Measurements from ENCODE around the gene LRPPRC. TPM values are rescaled to one million over a fixed set of nuclear protein-coding genes. Genes with fewer than 3 reads are reported as not detected.

Gene LRPPRC
- total and polyA plus RNA-seq, 2 experiments from 2014 or later = 27.7 to 38.0 TPM

- Histone ChIP-seq H3K27me3 (replicated peaks; ENCODE audit: insufficient read depth) (no peaks in the 10 kb centered on the region), H3F3A (ENCODE audit: insufficient read depth) (peaks cover 10% of the 10 kb centered on the region; the same call in 1 of the 2 replicates), H3K9me3 (ENCODE audit: low read depth) (no peaks in the 10 kb centered on the region), H4K20me1 (ENCODE audit: insufficient read depth) (no peaks in the 10 kb centered on the region), H3K4me1 (ENCODE audit: insufficient read depth) (no peaks in the 10 kb centered on the region), H3K36me3 (ENCODE audit: low read depth) (peaks cover 26% of the 10 kb centered on the region; the same call in 1 of the 2 replicates), H3K9ac (no peak overlapping the region), H2AFZ (no peak overlapping the region), H3K9me2 (ENCODE audit: insufficient read depth) (no peaks in the 10 kb centered on the region), H3K27ac (no peak overlapping the region), H3K79me2 (ENCODE audit: insufficient read depth) (no peaks in the 10 kb centered on the region), H3K4me3 (no peak overlapping the region), H3K4me2 (ENCODE audit: unreplicated experiment) (no peak overlapping the region)
- DNase-seq = no peak
- WGBS, 2 experiments (ENCODE audit: low coverage in 1 of 2, low lambda C conversion rate in 2 of 2, missing lambda C conversion rate in 2 of 2) = 91 to 95% methylated on average over 7 of the region's 7 CpGs
- no peak for TF ChIP-seq EZH2phosphoT487 (IDR thresholded peaks at IDR 0.05; ENCODE audit: insufficient read depth, low read depth)
- TF ChIP-seq EZH2 (IDR thresholded peaks at IDR 0.05; ENCODE audit: insufficient read depth, poor library complexity, severe bottlenecking) = no peak
- in situ Hi-C loops (cut with MboI) = no loop called here
Observed at GRCh38 chr2:43885132-43885632, 110.6 kb downstream of the LRPPRC start.

GRCh38 chr2:43884689-43885088, 111.1 kb downstream of the LRPPRC start:
- H3K9me3 ChIP-seq (ENCODE audit: low read depth) = no peaks in the 10 kb centered on the region
- H3K36me3 ChIP-seq (ENCODE audit: low read depth) = peaks cover 21% of the 10 kb centered on the region; the same call in 1 of the 2 replicates
- DNase-seq = no peak
- H3F3A ChIP-seq (ENCODE audit: insufficient read depth) = peaks cover 10% of the 10 kb centered on the region; the same call in 1 of the 2 replicates
- H4K20me1 ChIP-seq (ENCODE audit: insufficient read depth) = no peaks in the 10 kb centered on the region
- H3K9ac ChIP-seq = no peak overlapping the region
- no peak overlapping the region for H3K27ac ChIP-seq
- no peak overlapping the region for H2AFZ ChIP-seq
- in situ Hi-C loops (cut with MboI) = no loop called here
- TF ChIP-seq EZH2 (IDR thresholded peaks at IDR 0.05; ENCODE audit: insufficient read depth, poor library complexity, severe bottlenecking) (no peak), EZH2phosphoT487 (IDR thresholded peaks at IDR 0.05; ENCODE audit: insufficient read depth, low read depth) (no peak)
- H3K79me2 ChIP-seq (ENCODE audit: insufficient read depth) = no peaks in the 10 kb centered on the region
- no peaks in the 10 kb centered on the region for H3K27me3 ChIP-seq (replicated peaks; ENCODE audit: insufficient read depth)
- H3K4me3 ChIP-seq = no peak overlapping the region
- H3K4me2 ChIP-seq (ENCODE audit: unreplicated experiment) = no peak overlapping the region
- H3K4me1 ChIP-seq (ENCODE audit: insufficient read depth) = no peaks in the 10 kb centered on the region
- WGBS, 2 experiments (ENCODE audit: low coverage in 1 of 2, low lambda C conversion rate in 2 of 2, missing lambda C conversion rate in 2 of 2) = 97 to 98% methylated on average over 5 of the region's 5 CpGs
- no peaks in the 10 kb centered on the region for H3K9me2 ChIP-seq (ENCODE audit: insufficient read depth)

- in situ Hi-C loops (cut with MboI) = no loop called here
- H3K4me2 ChIP-seq (ENCODE audit: unreplicated experiment) = no peak overlapping the region
- whole genome bisulfite sequencing, 2 experiments (ENCODE audit: low coverage in 1 of 2, low lambda C conversion rate in 2 of 2, missing lambda C conversion rate in 2 of 2) = 88 to 91% methylated on average over 4 of the region's 4 CpGs
Observed at GRCh38 chr2:43882312-43882711, 113.5 kb downstream of the LRPPRC start.

GRCh38 chr2:43880952-43881351, 114.8 kb downstream of the LRPPRC start:
- no peak for DNase-seq
- Histone ChIP-seq H2AFZ (no peak overlapping the region), H3K4me2 (ENCODE audit: unreplicated experiment) (no peak overlapping the region), H3F3A (ENCODE audit: insufficient read depth) (peaks cover 10% of the 10 kb centered on the region; the same call in 1 of the 2 replicates), H3K36me3 (ENCODE audit: low read depth) (no peaks in the 10 kb centered on the region), H3K4me1 (ENCODE audit: insufficient read depth) (no peaks in the 10 kb centered on the region), H3K9me3 (ENCODE audit: low read depth) (no peaks in the 10 kb centered on the region), H3K27me3 (replicated peaks; ENCODE audit: insufficient read depth) (no peaks in the 10 kb centered on the region), H3K9ac (no peak overlapping the region), H3K4me3 (no peak overlapping the region), H3K9me2 (ENCODE audit: insufficient read depth) (no peaks in the 10 kb centered on the region), H4K20me1 (ENCODE audit: insufficient read depth) (no peaks in the 10 kb centered on the region), H3K79me2 (ENCODE audit: insufficient read depth) (no peaks in the 10 kb centered on the region), H3K27ac (no peak overlapping the region)
- TF ChIP-seq EZH2 (IDR thresholded peaks at IDR 0.05; ENCODE audit: insufficient read depth, poor library complexity, severe bottlenecking) (no peak), EZH2phosphoT487 (IDR thresholded peaks at IDR 0.05; ENCODE audit: insufficient read depth, low read depth) (no peak)
- WGBS, 2 experiments (ENCODE audit: low coverage in 1 of 2, low lambda C conversion rate in 2 of 2, missing lambda C conversion rate in 2 of 2) = 77 to 79% methylated on average over 5 of the region's 5 CpGs
- in situ Hi-C loops (cut with MboI) = no loop called here

More at GRCh38 chr2:43882312-43882711, 113.5 kb downstream of the LRPPRC start:
- Histone ChIP-seq H3F3A (ENCODE audit: insufficient read depth) (peaks cover 10% of the 10 kb centered on the region; the same call in 1 of the 2 replicates), H3K9me3 (ENCODE audit: low read depth) (no peaks in the 10 kb centered on the region), H3K4me3 (no peak overlapping the region), H2AFZ (no peak overlapping the region), H3K9me2 (ENCODE audit: insufficient read depth) (no peaks in the 10 kb centered on the region), H3K9ac (no peak overlapping the region), H3K36me3 (ENCODE audit: low read depth) (peaks cover 5% of the 10 kb centered on the region; the same call in 1 of the 2 replicates), H3K27ac (no peak overlapping the region), H3K4me1 (ENCODE audit: insufficient read depth) (no peaks in the 10 kb centered on the region), H4K20me1 (ENCODE audit: insufficient read depth) (no peaks in the 10 kb centered on the region), H3K27me3 (replicated peaks; ENCODE audit: insufficient read depth) (no peaks in the 10 kb centered on the region), H3K79me2 (ENCODE audit: insufficient read depth) (no peaks in the 10 kb centered on the region)
- TF ChIP-seq EZH2 (IDR thresholded peaks at IDR 0.05; ENCODE audit: insufficient read depth, poor library complexity, severe bottlenecking) (no peak), EZH2phosphoT487 (IDR thresholded peaks at IDR 0.05; ENCODE audit: insufficient read depth, low read depth) (no peak)
- no peak for DNase-seq
